WTC11 (cell line): ENCODE measurements around the gene PTPN13. TPM values are rescaled to one million over a fixed set of nuclear protein-coding genes. Genes with fewer than 3 reads are reported as not detected.

Experiments
- ATAC-seq: fragments of 200-7000 bp; cut with Tn5 transposase; 2 replicates; pipeline ENCODE4 v1.10.0; 2021; ENCODE audit warnings: mild to moderate bottlenecking, moderate library complexity
- CTCF ChIA-PET: fragments of 300-600 bp; sonication (Branson Sonifier 250); formaldehyde crosslinking; loops from one replicate; lab custom pipeline; 2021; ENCODE audit warnings: antibody characterized with exemption; lab: Charles Lee
- POLR2A ChIA-PET: fragments of 350-600 bp; sonication (Branson Sonifier 250); formaldehyde crosslinking; loops from one replicate; lab custom pipeline; 2021; ENCODE audit warnings: antibody characterized with exemption; lab: Charles Lee
- DNase-seq: peaks from one replicate; pipeline ENCODE4 v3.0.0; 2021; ENCODE audit warnings: low spot score
- H3K27ac Mint-ChIP-seq: 2 replicates; pipeline ENCODE4 v1.8.0; 2021; ENCODE audit warnings: mixed read lengths
- H3K27me3 Mint-ChIP-seq: 2 replicates; pipeline ENCODE4 v1.8.0; 2021; ENCODE audit warnings: low read depth, mild to moderate bottlenecking, moderate library complexity, mixed read lengths
- H3K36me3 Mint-ChIP-seq: 2 replicates; pipeline ENCODE4 v1.8.0; 2021; ENCODE audit warnings: mixed read lengths
- H3K4me1 Mint-ChIP-seq: 2 replicates; pipeline ENCODE4 v1.8.0; 2022; ENCODE audit warnings: mixed read lengths
- H3K4me3 Mint-ChIP-seq: 2 replicates; pipeline ENCODE4 v1.8.0; 2021; ENCODE audit warnings: mild to moderate bottlenecking, moderate library complexity, mixed read lengths
- H3K9me3 Mint-ChIP-seq: 2 replicates; pipeline ENCODE4 v1.8.0; 2021; ENCODE audit warnings: mixed read lengths
- ATF1 ChIP-seq: sonication (generic); formaldehyde crosslinking; IDR thresholded peaks from 2 replicates; pipeline ENCODE4 v1.8.1; 2023; ENCODE audit warnings: mild to moderate bottlenecking, moderate library complexity, missing genetic modification reagents
- CREM ChIP-seq: sonication (generic); formaldehyde crosslinking; IDR thresholded peaks from 2 replicates; pipeline ENCODE4 v1.8.1; 2022; ENCODE audit warnings: mild to moderate bottlenecking, missing genetic modification reagents, moderate library complexity
- ELF4 ChIP-seq: sonication (generic); formaldehyde crosslinking; IDR thresholded peaks from 2 replicates; pipeline ENCODE4 v1.8.1; 2022; ENCODE audit warnings: low read depth, mild to moderate bottlenecking, moderate library complexity, missing genetic modification reagents
- EMX1 ChIP-seq: fragments of 250-450 bp; sonication (Bioruptor Pico); IDR thresholded peaks from 2 replicates; pipeline ENCODE4 v1.8.0; 2021; ENCODE audit warnings: mild to moderate bottlenecking
- FOXJ3 ChIP-seq: sonication (generic); formaldehyde crosslinking; IDR thresholded peaks from 2 replicates; pipeline ENCODE4 v1.9.0; 2021; ENCODE audit warnings: missing genetic modification reagents, mild to moderate bottlenecking, borderline replicate concordance
- FOXK1 ChIP-seq: sonication (generic); formaldehyde crosslinking; IDR thresholded peaks from 2 replicates; pipeline ENCODE4 v1.8.0; 2022; ENCODE audit warnings: mild to moderate bottlenecking, moderate library complexity, missing genetic modification reagents
- IRF2 ChIP-seq: sonication (generic); formaldehyde crosslinking; IDR thresholded peaks from 2 replicates; pipeline ENCODE4 v1.8.0; 2022; ENCODE audit warnings: low read depth, missing genetic modification reagents, borderline replicate concordance
- KAT7 ChIP-seq: sonication (generic); formaldehyde crosslinking; IDR thresholded peaks from 2 replicates; pipeline ENCODE4 v1.8.1; 2023; ENCODE audit warnings: missing genetic modification reagents, mild to moderate bottlenecking, borderline replicate concordance
- MXD4 ChIP-seq: fragments of 250-450 bp; sonication (Bioruptor Pico); IDR thresholded peaks from 2 replicates; pipeline ENCODE4 v1.8.0; 2021; ENCODE audit warnings: mild to moderate bottlenecking, moderate library complexity, borderline replicate concordance
- NFATC4 ChIP-seq: fragments of 250-450 bp; sonication (Bioruptor Pico); IDR thresholded peaks from 2 replicates; pipeline ENCODE4 v1.9.0; 2021; ENCODE audit warnings: mild to moderate bottlenecking
- NFE2L1 ChIP-seq: sonication (generic); formaldehyde crosslinking; IDR thresholded peaks from 2 replicates; pipeline ENCODE4 v1.8.1; 2023; ENCODE audit warnings: missing genetic modification reagents
- PRRX2 ChIP-seq: fragments of 250-450 bp; sonication (Bioruptor Pico); IDR thresholded peaks from 2 replicates; pipeline ENCODE4 v1.8.0; 2021; ENCODE audit warnings: mild to moderate bottlenecking
- SMAD4 ChIP-seq: sonication (generic); formaldehyde crosslinking; IDR thresholded peaks from 2 replicates; pipeline ENCODE4 v1.8.0; 2022; ENCODE audit warnings: mild to moderate bottlenecking, missing genetic modification reagents
- ZNF671 ChIP-seq: fragments of 250-450 bp; sonication (Bioruptor Pico); IDR thresholded peaks from 2 replicates; pipeline ENCODE4 v1.8.0; 2021; ENCODE audit warnings: mild to moderate bottlenecking
- total RNA-seq: library from RNA; stranded (reverse); gene quantifications from 3 replicates; pipeline ENCODE4 v1.2.3, GENCODE V29; 2021
- TF ChIP-seq, protein P1 (sequence below): sonication (generic); formaldehyde crosslinking; IDR thresholded peaks from 2 replicates; pipeline ENCODE4 v1.8.0; 2022; ENCODE audit warnings: mild to moderate bottlenecking, missing genetic modification reagents
- TF ChIP-seq, protein P2 (sequence below): sonication (generic); formaldehyde crosslinking; conservative IDR thresholded peaks from 2 replicates; pipeline ENCODE4 v1.8.1; 2022; ENCODE audit warnings: mild to moderate bottlenecking, missing genetic modification reagents
- TF ChIP-seq, protein P3 (sequence below): sonication (generic); formaldehyde crosslinking; conservative IDR thresholded peaks from 2 replicates; pipeline ENCODE4 v1.8.1; 2023; ENCODE audit warnings: mild to moderate bottlenecking, low read depth, missing genetic modification reagents, moderate library complexity
- TF ChIP-seq, protein P4 (sequence below): sonication (generic); formaldehyde crosslinking; IDR thresholded peaks from 2 replicates; pipeline ENCODE4 v1.8.1; 2023; ENCODE audit warnings: mild to moderate bottlenecking, missing genetic modification reagents, borderline replicate concordance
- TF ChIP-seq, protein P5 (sequence below): sonication (generic); formaldehyde crosslinking; IDR thresholded peaks from 2 replicates; pipeline ENCODE4 v1.8.1; 2022; ENCODE audit warnings: mild to moderate bottlenecking, moderate library complexity, missing genetic modification reagents
- TF ChIP-seq, protein P6 (sequence below): sonication (generic); formaldehyde crosslinking; IDR thresholded peaks from 2 replicates; pipeline ENCODE4 v1.8.1; 2023; ENCODE audit warnings: mild to moderate bottlenecking, missing genetic modification reagents

PTPN13 gene
- total RNA-seq, 1 experiment from 2014 or later = 49.7 TPM

DNA sequence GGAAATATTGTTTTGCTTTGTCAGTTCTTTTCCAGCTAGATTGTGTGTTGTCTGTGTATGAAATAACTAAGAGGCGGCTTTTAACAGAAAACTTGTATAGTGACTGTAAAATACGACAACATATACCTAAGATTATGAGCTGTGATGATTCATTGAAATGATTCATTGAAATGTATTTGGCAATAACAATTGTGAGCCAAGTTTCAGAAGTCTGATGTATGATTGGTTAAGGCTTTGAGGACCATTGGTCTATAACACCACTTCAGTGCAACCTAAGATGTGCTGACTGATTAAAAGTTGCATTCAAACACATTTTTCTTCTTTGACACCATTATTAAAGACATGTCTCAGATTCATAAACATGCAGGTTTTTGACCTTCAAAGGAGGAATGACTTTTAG lies 76.6 kb downstream of the PTPN13 start:
- POLR2A ChIA-PET = no interaction called here
- TF ChIP-seq FOXJ3 (CRISPR knock-in tag) = no peak
- TF ChIP-seq NFATC4 (CRISPR knock-in tag) = no peak
- TF ChIP-seq, protein P1, sequence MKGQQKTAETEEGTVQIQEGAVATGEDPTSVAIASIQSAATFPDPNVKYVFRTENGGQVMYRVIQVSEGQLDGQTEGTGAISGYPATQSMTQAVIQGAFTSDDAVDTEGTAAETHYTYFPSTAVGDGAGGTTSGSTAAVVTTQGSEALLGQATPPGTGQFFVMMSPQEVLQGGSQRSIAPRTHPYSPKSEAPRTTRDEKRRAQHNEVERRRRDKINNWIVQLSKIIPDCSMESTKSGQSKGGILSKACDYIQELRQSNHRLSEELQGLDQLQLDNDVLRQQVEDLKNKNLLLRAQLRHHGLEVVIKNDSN = no peak
- TF ChIP-seq MXD4 (CRISPR knock-in tag) = no peak
- TF ChIP-seq FOXK1 (CRISPR knock-in tag) = no peak
- Mint-ChIP-seq H3K9me3 (peaks cover 8% of the 10 kb centered on the region; the same call in 1 of the 2 replicates), H3K4me1 (no peaks in the 10 kb centered on the region), H3K36me3 (peaks cover 15% of the 10 kb centered on the region), H3K4me3 (no peak overlapping the region), H3K27me3 (no peaks in the 10 kb centered on the region), H3K27ac (no peak overlapping the region)
- CTCF ChIA-PET = no interaction called here
- DNase-seq (no peak), ATAC-seq (no peak)

DNA sequence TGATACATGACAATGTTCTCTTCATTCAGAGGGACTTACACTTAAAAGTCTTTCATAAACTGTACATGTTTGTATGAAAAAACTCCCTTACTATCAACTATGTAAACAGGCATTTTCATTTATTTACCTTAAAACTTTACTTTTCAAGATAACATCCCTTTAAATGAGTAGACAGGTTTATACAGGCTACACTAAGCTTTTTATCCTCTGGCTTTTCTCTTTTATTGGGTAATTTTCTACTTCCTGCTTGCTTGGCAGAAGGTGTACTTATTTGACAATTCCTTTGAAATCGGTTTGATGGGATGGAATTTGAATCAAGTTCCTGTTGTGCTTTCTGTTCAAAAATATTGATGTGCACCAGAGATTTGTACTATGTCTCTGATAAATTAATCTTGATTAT lies 81.4 kb downstream of the PTPN13 start:
- no peak overlapping the region for H3K4me3 Mint-ChIP-seq
- no peak for ATAC-seq
- POLR2A ChIA-PET = no interaction called here
- no peaks in the 10 kb centered on the region for H3K4me1 Mint-ChIP-seq
- CTCF ChIA-PET = no interaction called here
- no peak overlapping the region for H3K27ac Mint-ChIP-seq
- DNase-seq = no peak
- peaks cover 8% of the 10 kb centered on the region; the same call in 1 of the 2 replicates for H3K9me3 Mint-ChIP-seq
- H3K27me3 Mint-ChIP-seq = no peaks in the 10 kb centered on the region
- peaks cover 15% of the 10 kb centered on the region for H3K36me3 Mint-ChIP-seq
- TF ChIP-seq SMAD4 (CRISPR knock-in tag) = no peak

DNA sequence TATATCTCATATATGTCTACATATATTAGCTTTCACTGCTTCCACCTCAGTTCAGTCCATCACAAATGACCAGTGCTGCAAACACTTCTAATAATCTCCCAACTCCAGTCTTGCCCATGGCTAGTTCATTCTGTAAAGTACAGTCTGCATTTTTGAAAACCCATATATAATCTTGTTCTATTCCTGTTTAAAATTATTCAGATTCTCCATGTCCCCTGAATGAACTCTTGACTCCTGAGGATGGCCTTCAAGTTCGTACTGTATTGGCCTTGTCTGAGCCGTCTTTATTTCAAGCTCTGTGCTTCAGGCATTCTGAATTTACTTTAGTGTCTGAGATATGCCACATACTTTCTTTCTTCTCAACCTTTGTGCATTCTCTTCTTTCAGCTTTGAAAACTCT lies 84.7 kb downstream of the PTPN13 start:
- TF ChIP-seq CREM (no peak), EMX1 (no peak), SMAD4 (CRISPR knock-in tag) (no peak), PRRX2 (no peak), IRF2 (CRISPR knock-in tag) (no peak), ELF4 (CRISPR knock-in tag) (no peak), ZNF671 (no peak), NFE2L1 (CRISPR knock-in tag) (no peak), KAT7 (CRISPR knock-in tag) (no peak), FOXK1 (CRISPR knock-in tag) (no peak), ATF1 (CRISPR knock-in tag) (no peak)
- TF ChIP-seq, protein P2, sequence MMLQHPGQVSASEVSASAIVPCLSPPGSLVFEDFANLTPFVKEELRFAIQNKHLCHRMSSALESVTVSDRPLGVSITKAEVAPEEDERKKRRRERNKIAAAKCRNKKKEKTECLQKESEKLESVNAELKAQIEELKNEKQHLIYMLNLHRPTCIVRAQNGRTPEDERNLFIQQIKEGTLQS (CRISPR knock-in tag) = no peak
- TF ChIP-seq, protein P3, sequence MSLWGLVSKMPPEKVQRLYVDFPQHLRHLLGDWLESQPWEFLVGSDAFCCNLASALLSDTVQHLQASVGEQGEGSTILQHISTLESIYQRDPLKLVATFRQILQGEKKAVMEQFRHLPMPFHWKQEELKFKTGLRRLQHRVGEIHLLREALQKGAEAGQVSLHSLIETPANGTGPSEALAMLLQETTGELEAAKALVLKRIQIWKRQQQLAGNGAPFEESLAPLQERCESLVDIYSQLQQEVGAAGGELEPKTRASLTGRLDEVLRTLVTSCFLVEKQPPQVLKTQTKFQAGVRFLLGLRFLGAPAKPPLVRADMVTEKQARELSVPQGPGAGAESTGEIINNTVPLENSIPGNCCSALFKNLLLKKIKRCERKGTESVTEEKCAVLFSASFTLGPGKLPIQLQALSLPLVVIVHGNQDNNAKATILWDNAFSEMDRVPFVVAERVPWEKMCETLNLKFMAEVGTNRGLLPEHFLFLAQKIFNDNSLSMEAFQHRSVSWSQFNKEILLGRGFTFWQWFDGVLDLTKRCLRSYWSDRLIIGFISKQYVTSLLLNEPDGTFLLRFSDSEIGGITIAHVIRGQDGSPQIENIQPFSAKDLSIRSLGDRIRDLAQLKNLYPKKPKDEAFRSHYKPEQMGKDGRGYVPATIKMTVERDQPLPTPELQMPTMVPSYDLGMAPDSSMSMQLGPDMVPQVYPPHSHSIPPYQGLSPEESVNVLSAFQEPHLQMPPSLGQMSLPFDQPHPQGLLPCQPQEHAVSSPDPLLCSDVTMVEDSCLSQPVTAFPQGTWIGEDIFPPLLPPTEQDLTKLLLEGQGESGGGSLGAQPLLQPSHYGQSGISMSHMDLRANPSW (CRISPR knock-in tag) = no peak
- TF ChIP-seq, protein P4, sequence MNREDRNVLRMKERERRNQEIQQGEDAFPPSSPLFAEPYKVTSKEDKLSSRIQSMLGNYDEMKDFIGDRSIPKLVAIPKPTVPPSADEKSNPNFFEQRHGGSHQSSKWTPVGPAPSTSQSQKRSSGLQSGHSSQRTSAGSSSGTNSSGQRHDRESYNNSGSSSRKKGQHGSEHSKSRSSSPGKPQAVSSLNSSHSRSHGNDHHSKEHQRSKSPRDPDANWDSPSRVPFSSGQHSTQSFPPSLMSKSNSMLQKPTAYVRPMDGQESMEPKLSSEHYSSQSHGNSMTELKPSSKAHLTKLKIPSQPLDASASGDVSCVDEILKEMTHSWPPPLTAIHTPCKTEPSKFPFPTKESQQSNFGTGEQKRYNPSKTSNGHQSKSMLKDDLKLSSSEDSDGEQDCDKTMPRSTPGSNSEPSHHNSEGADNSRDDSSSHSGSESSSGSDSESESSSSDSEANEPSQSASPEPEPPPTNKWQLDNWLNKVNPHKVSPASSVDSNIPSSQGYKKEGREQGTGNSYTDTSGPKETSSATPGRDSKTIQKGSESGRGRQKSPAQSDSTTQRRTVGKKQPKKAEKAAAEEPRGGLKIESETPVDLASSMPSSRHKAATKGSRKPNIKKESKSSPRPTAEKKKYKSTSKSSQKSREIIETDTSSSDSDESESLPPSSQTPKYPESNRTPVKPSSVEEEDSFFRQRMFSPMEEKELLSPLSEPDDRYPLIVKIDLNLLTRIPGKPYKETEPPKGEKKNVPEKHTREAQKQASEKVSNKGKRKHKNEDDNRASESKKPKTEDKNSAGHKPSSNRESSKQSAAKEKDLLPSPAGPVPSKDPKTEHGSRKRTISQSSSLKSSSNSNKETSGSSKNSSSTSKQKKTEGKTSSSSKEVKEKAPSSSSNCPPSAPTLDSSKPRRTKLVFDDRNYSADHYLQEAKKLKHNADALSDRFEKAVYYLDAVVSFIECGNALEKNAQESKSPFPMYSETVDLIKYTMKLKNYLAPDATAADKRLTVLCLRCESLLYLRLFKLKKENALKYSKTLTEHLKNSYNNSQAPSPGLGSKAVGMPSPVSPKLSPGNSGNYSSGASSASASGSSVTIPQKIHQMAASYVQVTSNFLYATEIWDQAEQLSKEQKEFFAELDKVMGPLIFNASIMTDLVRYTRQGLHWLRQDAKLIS (CRISPR knock-in tag) = no peak
- TF ChIP-seq, protein P5, sequence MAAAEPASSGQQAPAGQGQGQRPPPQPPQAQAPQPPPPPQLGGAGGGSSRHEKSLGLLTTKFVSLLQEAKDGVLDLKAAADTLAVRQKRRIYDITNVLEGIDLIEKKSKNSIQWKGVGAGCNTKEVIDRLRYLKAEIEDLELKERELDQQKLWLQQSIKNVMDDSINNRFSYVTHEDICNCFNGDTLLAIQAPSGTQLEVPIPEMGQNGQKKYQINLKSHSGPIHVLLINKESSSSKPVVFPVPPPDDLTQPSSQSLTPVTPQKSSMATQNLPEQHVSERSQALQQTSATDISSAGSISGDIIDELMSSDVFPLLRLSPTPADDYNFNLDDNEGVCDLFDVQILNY = no peak
- TF ChIP-seq, protein P6, sequence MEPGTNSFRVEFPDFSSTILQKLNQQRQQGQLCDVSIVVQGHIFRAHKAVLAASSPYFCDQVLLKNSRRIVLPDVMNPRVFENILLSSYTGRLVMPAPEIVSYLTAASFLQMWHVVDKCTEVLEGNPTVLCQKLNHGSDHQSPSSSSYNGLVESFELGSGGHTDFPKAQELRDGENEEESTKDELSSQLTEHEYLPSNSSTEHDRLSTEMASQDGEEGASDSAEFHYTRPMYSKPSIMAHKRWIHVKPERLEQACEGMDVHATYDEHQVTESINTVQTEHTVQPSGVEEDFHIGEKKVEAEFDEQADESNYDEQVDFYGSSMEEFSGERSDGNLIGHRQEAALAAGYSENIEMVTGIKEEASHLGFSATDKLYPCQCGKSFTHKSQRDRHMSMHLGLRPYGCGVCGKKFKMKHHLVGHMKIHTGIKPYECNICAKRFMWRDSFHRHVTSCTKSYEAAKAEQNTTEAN (CRISPR knock-in tag) = no peak
- H3K27ac Mint-ChIP-seq = no peak overlapping the region
- no peak overlapping the region for H3K4me3 Mint-ChIP-seq
- DNase-seq (no peak), ATAC-seq (no peak)
- H3K9me3 Mint-ChIP-seq = no peaks in the 10 kb centered on the region
- no peaks in the 10 kb centered on the region for H3K4me1 Mint-ChIP-seq
- no peaks in the 10 kb centered on the region for H3K36me3 Mint-ChIP-seq
- ChIA-PET POLR2A (no interaction called here), CTCF (no interaction called here)
- H3K27me3 Mint-ChIP-seq = no peaks in the 10 kb centered on the region
